Measurements from ENCODE around the gene TNXB. TPM values are rescaled to one million over a fixed set of nuclear protein-coding genes. Genes with fewer than 3 reads are reported as not detected.

TNXB gene
- 4.8 and 17.7 TPM in 2 replicates for total RNA-seq

- TF ChIP-seq, protein P1, sequence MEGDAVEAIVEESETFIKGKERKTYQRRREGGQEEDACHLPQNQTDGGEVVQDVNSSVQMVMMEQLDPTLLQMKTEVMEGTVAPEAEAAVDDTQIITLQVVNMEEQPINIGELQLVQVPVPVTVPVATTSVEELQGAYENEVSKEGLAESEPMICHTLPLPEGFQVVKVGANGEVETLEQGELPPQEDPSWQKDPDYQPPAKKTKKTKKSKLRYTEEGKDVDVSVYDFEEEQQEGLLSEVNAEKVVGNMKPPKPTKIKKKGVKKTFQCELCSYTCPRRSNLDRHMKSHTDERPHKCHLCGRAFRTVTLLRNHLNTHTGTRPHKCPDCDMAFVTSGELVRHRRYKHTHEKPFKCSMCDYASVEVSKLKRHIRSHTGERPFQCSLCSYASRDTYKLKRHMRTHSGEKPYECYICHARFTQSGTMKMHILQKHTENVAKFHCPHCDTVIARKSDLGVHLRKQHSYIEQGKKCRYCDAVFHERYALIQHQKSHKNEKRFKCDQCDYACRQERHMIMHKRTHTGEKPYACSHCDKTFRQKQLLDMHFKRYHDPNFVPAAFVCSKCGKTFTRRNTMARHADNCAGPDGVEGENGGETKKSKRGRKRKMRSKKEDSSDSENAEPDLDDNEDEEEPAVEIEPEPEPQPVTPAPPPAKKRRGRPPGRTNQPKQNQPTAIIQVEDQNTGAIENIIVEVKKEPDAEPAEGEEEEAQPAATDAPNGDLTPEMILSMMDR (IDR thresholded peaks at IDR 0.05; ENCODE audit: insufficient read depth, low read depth, low read length), result no peak
- no peak for DNase-seq (ENCODE audit: low read depth)
- H3K4me3 ChIP-seq (ENCODE audit: low read depth, low read length), result peak within 1 kb of the TSS; percentile 46
Observed at GRCh38 chr6:32109114-32109764, at the start of gene TNXB. TNXB (minus strand) TSS chr6:32109338; CDS start chr6:32098198, 11,140 bp downstream.

DNA sequence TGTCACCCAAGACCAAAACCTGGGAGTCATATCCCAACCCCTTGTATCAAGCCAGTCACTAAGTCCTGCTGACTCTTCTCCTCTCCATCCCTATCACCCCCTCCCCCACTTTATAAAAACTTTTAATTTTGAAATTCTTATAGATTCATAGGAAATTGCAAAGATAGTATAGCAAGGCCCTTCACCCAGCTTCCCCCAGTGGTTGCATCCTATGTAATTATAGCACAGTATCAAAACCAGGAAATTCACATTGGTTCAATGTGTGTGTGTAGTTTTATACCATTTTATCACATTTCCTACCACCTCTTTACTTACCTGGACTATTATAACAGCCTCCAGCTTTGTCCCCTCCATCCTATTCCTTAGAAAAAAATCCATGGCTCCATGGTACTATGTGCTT, 48.9 kb upstream of the TNXB start:
- TF ChIP-seq, protein P1 (IDR thresholded peaks at IDR 0.05; ENCODE audit: insufficient read depth, low read depth, low read length), result no peak
- no peak for DNase-seq (ENCODE audit: low read depth)
- no peak overlapping the region for H3K4me3 ChIP-seq (ENCODE audit: low read depth, low read length)

GRCh38 chr6:32156891-32157290, 47.8 kb upstream of the TNXB start:
- TF ChIP-seq, protein P1 (IDR thresholded peaks at IDR 0.05; ENCODE audit: insufficient read depth, low read depth, low read length), result no peak
- no peak overlapping the region for H3K4me3 ChIP-seq (ENCODE audit: low read depth, low read length)
- DNase-seq (ENCODE audit: low read depth), result no peak

GRCh38 chr6:32154514-32155161, 45.5 kb upstream of the TNXB start:
- H3K4me3 ChIP-seq (ENCODE audit: low read depth, low read length), result peak overlapping the region; percentile 75
- peak; percentile 78 for DNase-seq (ENCODE audit: low read depth)
- TF ChIP-seq, protein P1 (IDR thresholded peaks at IDR 0.05; ENCODE audit: insufficient read depth, low read depth, low read length), result peak; percentile 63

DNA sequence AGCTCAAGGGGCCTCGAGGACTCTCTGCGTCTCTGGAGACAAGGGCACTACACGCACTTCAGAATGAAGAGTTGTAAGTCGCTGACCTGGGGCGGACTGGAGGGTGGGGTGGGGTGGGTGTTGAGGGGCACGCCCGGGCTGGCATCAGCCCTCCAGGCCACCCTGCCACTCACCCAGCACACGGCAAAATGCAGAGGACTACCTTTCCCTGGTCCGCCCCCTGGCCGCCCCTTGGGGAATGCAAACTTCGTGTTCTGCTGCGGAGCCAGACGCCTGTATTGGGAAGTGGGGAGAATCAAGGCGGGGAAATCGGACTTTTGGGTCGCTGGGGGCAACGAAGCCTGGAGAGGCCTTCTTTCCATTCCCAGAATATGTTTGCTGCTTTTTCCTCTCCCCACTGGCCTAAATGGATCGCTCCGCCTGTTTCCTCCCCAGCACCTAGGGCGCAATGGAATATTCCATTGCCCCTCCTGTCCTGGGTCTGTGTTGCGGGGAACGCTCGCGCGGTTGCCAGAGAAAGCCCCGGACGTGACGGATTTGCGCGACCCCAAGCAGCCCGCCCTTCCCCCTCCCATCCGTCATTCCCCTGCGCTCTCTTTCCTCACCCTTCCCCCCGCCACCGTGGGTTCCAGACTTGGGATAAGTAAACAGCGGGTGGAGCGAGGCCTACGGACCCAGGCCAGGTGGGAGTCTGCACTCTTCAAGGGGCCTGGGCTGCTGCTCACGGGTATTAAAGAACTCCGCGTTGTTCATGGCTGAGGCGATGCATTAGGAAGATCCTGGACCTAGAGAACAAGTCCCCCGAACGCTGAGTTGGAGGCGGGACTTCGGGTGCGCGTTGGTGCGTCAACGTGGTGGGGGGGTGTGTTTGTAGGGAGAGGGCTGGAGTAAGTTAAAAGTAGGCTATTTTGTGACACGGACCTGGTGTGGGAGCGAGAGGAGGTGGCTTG, 44.7 kb upstream of the TNXB start, which contains the start of gene PPT2:
Gene PPT2 (plus strand): TSS at position 578 of the 950 bp plus-strand sequence. CDS start 454 bp downstream, outside the sequence.
- DNase-seq (ENCODE audit: low read depth), result peak; percentile 97
- peak within 1 kb of the TSS; percentile 75 for H3K4me3 ChIP-seq (ENCODE audit: low read depth, low read length)
- TF ChIP-seq, protein P1 (IDR thresholded peaks at IDR 0.05; ENCODE audit: insufficient read depth, low read depth, low read length), result peak; percentile 47

GRCh38 chr6:32152769-32153563, 43.8 kb upstream of the TNXB start:
- DNase-seq (ENCODE audit: low read depth), result peak; percentile 67
- TF ChIP-seq, protein P1 (IDR thresholded peaks at IDR 0.05; ENCODE audit: insufficient read depth, low read depth, low read length), result no peak
- peak overlapping the region; percentile 75 for H3K4me3 ChIP-seq (ENCODE audit: low read depth, low read length)
